Dendritic cell treated with granulocyte-macrophage colony-stimulating factor and Interleukin-4, amounts not matched to agents 40 ng/mL and 50 ng/mL, for 4 days (primary cell): Measurements from ENCODE around the gene PKP1.

Source experiments
- H3K27ac Mint-ChIP-seq: one replicate; pipeline ENCODE4 v1.8.0; 2022; ENCODE audit warnings: mild to moderate bottlenecking, mixed read lengths
- H3K27me3 Mint-ChIP-seq: one replicate; pipeline ENCODE4 v1.8.0; 2022; ENCODE audit warnings: mild to moderate bottlenecking, mixed read lengths
- H3K36me3 Mint-ChIP-seq: one replicate; pipeline ENCODE4 v1.8.0; 2022; ENCODE audit warnings: low read depth, mixed read lengths
- H3K4me1 Mint-ChIP-seq: one replicate; pipeline ENCODE4 v1.8.0; 2022; ENCODE audit warnings: low read depth, mixed read lengths
- H3K4me3 Mint-ChIP-seq: one replicate; pipeline ENCODE4 v1.8.0; 2022; ENCODE audit warnings: mild to moderate bottlenecking, moderate library complexity, mixed read lengths
- H3K9me3 Mint-ChIP-seq: one replicate; pipeline ENCODE4 v1.8.0; 2022; ENCODE audit warnings: mixed read lengths
- intact Hi-C: fragments of 100-400 bp; cut with micrococcal nuclease; formaldehyde crosslinking; loops from one replicate; pipeline ENCODE4 v1.15.0; 2022

PKP1 gene

DNA sequence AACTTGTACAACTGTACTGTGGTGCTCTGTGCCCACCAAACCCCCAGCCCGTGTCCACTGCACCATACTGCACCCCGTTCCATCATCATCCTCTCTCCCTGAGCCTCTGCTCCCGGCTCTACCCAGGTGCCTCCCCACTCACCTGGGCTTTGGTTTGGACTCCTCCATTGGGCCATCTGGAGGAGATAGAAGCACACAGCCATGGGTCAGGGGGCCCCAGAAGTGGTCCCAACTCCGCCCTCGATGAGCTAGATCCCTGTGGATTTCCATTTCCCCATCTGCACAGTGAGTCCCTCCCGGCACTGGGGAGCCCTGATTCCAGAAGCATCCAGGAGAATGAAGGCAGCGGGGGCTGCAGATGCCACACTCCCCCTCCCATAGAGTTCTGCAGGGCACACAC, 83.4 kb downstream of the PKP1 start:
- Mint-ChIP-seq H3K27me3 (peaks cover 13% of the 10 kb centered on the region), H3K9me3 (no peaks in the 10 kb centered on the region), H3K4me3 (no peak overlapping the region), H3K27ac (no peak overlapping the region), H3K36me3 (no peaks in the 10 kb centered on the region), H3K4me1 (no peaks in the 10 kb centered on the region)
- intact Hi-C loops: no loop called here

GRCh38 chr1:201369209-201369608, 85.9 kb downstream of the PKP1 start:
- Mint-ChIP-seq H3K27me3 (peaks cover 11% of the 10 kb centered on the region), H3K9me3 (no peaks in the 10 kb centered on the region), H3K4me1 (no peaks in the 10 kb centered on the region), H3K36me3 (no peaks in the 10 kb centered on the region), H3K4me3 (no peak overlapping the region), H3K27ac (no peak overlapping the region)
- intact Hi-C loops: no loop called here

DNA sequence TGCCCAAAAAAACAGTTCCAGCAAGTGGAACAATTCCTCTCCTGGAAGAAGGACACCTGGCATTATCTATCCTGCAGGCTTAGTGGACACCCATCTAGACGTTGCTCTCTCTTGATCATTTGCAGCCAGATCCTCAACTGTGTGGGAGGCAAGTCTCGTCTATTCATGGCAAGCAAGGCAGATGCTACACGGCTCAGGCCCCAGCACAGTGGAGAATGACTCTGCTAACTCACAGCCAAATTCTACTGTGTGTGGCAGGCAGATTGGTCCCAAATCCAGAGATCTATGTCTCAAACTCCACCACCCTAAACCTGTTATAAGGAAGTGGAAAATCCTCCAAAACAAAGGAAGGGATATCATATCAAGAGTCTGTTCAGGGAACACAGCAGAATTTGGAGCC, 87.2 kb downstream of the PKP1 start:
- Mint-ChIP-seq H3K4me1 (no peaks in the 10 kb centered on the region), H3K4me3 (no peak overlapping the region), H3K36me3 (no peaks in the 10 kb centered on the region), H3K27me3 (peaks cover 15% of the 10 kb centered on the region), H3K27ac (no peak overlapping the region), H3K9me3 (no peaks in the 10 kb centered on the region)
- intact Hi-C loops: no loop called here

DNA sequence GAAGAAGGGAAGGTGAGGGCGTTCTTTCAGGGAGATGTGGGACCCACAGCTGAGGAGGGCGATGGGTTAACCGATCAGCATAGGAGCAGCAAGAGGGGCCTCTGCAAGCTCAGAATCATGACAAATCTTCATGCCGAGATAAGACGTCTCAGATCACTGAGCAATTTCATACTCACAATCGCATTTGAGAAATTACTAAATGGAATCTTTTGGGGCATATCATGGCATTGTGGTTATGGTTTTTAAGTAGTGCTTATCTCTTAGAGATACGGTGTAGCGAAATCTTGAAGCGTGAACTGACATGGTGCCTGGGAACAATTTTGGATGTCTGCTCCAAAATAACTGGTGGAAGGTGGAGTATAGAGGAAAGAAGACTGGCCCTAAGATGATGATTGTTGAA, 88.0 kb downstream of the PKP1 start:
- no peak overlapping the region for H3K27ac Mint-ChIP-seq
- peaks cover 16% of the 10 kb centered on the region for H3K27me3 Mint-ChIP-seq
- no peaks in the 10 kb centered on the region for H3K4me1 Mint-ChIP-seq
- no peaks in the 10 kb centered on the region for H3K9me3 Mint-ChIP-seq
- intact Hi-C loops: no loop called here
- H3K36me3 Mint-ChIP-seq: no peaks in the 10 kb centered on the region
- no peak overlapping the region for H3K4me3 Mint-ChIP-seq

DNA sequence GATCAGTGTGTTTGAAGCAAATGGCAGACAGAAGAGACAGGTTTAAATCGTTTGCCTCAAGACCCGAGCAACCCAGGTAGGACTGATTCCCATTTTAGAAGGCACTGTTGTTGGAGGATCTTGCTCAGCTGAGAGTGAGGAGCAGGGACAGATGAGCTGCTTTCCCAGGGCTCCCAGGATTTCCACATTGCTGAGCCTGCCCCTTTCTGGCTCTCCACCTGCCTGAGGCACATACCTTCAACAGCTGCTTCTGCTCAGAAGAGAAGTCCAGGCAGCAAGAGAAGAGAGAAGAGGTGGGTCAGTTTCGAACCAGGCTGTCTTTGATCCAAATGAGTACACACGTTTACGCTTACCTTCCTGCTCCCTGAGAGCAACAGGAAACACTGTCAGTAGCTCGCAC, 88.5 kb downstream of the PKP1 start:
- H3K36me3 Mint-ChIP-seq: no peaks in the 10 kb centered on the region
- H3K27me3 Mint-ChIP-seq: peaks cover 19% of the 10 kb centered on the region
- H3K4me3 Mint-ChIP-seq: no peak overlapping the region
- H3K9me3 Mint-ChIP-seq: no peaks in the 10 kb centered on the region
- no peaks in the 10 kb centered on the region for H3K4me1 Mint-ChIP-seq
- no peak overlapping the region for H3K27ac Mint-ChIP-seq
- intact Hi-C loops: no loop called here

DNA sequence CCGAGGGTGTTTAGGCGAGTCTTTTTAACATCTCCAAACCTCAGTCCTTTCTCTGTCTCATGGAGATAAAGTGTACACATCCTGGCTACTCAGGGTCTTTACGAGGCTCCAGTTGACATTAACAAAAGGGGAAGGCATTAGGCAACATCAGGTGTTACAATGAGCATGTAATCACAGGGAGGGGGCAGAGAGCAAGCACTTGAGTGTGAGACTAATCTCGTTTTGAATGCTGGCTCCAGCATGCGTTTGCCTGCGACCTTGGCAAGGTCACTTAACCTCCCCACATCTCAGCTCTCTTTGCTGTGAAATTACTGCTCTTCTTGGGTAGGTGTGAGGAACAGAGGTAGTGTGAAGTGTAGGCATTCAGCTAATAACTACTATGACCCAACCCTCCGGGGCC, 91.1 kb downstream of the PKP1 start:
- Mint-ChIP-seq H3K4me3 (no peak overlapping the region), H3K36me3 (no peaks in the 10 kb centered on the region), H3K27me3 (peaks cover 16% of the 10 kb centered on the region), H3K9me3 (no peaks in the 10 kb centered on the region), H3K4me1 (no peaks in the 10 kb centered on the region), H3K27ac (no peak overlapping the region)
- intact Hi-C loops: no loop called here

DNA sequence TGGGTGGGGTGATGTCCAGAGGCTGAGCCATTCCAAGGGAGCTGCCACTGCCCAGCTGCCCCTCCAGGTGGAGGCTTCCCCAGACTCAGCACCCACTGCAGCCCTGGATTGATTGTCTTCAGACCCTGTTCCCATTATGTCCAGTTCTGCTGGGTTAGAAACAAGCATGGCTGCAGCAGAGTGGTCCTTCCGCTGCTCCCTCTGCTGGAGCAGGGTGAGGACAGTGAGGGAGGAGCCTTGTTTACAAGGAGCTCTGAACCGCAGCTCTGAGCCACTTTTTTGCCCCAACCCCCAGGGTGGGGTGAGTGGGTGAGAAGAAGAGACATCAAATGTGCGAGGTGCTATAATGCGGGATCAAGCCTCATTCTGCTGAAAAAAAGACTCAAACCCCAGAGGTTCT, 91.9 kb downstream of the PKP1 start:
- Mint-ChIP-seq H3K4me1 (no peaks in the 10 kb centered on the region), H3K4me3 (no peak overlapping the region), H3K27ac (no peak overlapping the region), H3K27me3 (peaks cover 16% of the 10 kb centered on the region), H3K9me3 (no peaks in the 10 kb centered on the region), H3K36me3 (no peaks in the 10 kb centered on the region)
- intact Hi-C loops: no loop called here

GRCh38 chr1:201376107-201376463, 92.8 kb downstream of the PKP1 start:
- Mint-ChIP-seq H3K9me3 (no peaks in the 10 kb centered on the region), H3K4me3 (no peak overlapping the region), H3K27ac (no peak overlapping the region), H3K4me1 (no peaks in the 10 kb centered on the region), H3K27me3 (peaks cover 16% of the 10 kb centered on the region), H3K36me3 (no peaks in the 10 kb centered on the region)
- intact Hi-C loops: no loop called here

DNA sequence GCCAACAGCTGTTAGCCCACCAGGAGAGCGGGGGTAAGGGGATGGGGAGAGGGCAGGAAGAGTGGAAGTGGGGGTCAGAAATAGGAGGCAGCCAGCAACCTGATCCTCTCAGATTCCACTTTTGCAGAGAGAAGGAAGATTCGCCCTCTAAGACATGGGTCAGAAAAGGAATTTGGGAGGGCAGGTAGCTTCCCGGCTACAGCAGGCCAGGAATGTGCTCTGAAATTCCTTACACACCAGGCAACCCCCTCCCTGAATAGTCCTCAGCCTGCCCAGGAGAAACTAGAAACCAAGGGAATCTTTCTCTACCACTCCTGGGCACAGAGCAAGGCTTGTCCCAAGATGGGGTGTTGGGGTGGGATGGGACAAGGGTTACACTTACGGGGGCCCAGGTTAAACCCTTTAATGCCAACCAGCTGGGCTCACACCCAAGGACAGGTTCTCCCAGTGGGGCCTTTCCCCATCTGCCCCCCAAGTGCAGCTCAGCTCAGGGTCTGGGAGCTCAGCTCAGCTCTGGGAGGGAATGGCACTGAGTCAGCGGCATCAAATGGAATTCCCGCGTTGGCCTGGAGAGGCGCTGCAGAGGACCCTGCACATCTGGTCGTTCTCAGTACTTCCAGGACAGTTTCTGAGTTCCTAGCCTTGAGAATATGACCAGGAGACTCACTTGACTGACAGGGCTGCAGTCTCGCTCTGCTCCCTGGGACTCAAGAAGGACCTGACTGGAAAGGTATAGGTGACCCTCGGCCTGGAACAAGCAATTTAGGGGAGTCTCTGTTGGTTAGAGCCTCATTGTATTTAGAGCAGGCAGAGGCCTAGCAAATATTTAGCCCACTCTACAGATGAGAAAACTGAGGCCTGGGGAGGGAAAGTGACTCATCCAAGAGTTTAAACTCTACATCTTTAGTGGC, 93.4 kb downstream of the PKP1 start:
- intact Hi-C loops: no loop called here
- Mint-ChIP-seq H3K27me3 (peaks cover 15% of the 10 kb centered on the region), H3K27ac (no peak overlapping the region), H3K9me3 (no peaks in the 10 kb centered on the region), H3K36me3 (no peaks in the 10 kb centered on the region), H3K4me3 (no peak overlapping the region), H3K4me1 (no peaks in the 10 kb centered on the region)

DNA sequence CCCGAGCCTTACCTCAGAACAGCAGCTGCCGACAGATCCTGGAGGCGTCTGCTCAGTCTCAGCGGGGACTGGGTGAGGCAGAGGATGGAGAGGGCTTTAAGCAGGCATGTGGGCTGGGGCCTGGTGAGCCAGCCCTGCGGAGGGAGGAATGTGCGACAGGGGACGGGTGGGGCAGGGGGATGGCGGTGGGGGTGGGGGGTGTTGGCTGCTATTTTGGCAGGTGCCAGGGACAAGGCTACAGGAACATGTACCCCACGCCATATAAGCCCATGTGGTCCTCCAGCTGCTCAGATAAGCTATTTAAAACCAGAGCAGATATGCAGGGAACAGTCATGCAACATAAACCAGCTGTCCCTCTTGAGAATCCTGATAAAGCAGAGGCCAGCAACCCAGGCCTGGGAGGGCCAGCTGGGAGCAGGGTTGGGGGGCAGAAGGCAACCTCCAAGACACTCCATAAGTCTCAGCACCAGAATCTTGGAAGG, 94.3 kb downstream of the PKP1 start, which contains the start of gene TNNT2:
Gene TNNT2, minus strand, starts transcription at position 70 of the 482 bp plus-strand sequence. CDS start 4,426 bp downstream, outside the sequence.
- H3K27ac Mint-ChIP-seq: no peak within 1 kb of the TSS
- H3K9me3 Mint-ChIP-seq: no peaks in the 10 kb centered on the region
- H3K36me3 Mint-ChIP-seq: no peaks in the 10 kb centered on the region
- H3K27me3 Mint-ChIP-seq: peaks cover 15% of the 10 kb centered on the region
- H3K4me1 Mint-ChIP-seq: no peaks in the 10 kb centered on the region
- no peak within 1 kb of the TSS for H3K4me3 Mint-ChIP-seq
- intact Hi-C loops: no loop called here

DNA sequence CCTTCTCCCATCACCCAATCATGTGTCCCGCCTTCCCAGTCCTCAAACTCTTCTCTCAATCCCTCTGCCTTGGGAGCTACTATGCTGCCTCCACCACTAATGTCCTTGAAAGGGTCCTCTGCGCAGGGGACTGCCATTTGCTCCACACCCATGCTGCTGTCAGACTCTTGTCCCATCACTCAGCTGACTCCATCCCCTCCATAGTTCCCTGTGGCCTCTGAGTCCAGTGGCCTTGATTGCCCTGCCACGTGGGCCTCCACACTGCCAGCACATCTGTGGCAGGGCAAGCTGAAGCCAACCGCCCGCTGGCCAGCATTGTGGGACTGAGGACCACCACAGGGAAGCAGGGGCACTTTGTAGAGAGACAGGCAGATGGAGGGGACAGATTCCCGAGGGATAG, 95.5 kb downstream of the PKP1 start:
- no peaks in the 10 kb centered on the region for H3K9me3 Mint-ChIP-seq
- no peaks in the 10 kb centered on the region for H3K4me1 Mint-ChIP-seq
- no peaks in the 10 kb centered on the region for H3K36me3 Mint-ChIP-seq
- H3K4me3 Mint-ChIP-seq: no peak overlapping the region
- H3K27me3 Mint-ChIP-seq: peaks cover 9% of the 10 kb centered on the region
- H3K27ac Mint-ChIP-seq: no peak overlapping the region
- intact Hi-C loops: no loop called here

DNA sequence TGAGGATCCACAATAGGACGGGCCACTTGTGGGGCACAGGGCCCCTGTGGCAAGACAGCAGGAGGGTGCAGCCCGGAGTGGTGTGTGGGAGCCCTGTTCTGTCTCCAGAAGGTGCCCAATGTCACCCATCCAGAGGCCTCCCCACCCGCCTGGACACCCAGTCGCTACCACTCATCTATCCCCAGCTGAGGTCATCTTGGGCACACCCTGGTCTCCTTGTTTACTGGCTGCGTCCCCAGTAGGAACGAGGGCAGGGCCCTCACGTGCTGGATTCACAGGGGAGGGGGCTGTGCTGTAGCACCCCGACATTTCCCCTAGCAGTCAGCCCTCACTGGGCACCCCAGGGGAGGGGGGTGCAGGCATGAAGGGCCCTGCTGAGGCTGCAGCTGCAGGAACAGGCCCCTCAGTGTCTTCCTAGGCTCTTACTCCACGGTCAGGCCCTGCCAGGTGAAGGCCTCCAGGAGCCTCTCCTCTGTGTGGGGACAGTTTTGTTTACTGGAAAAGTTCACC, 96.5 kb downstream of the PKP1 start:
- H3K4me1 Mint-ChIP-seq: no peaks in the 10 kb centered on the region
- H3K9me3 Mint-ChIP-seq: no peaks in the 10 kb centered on the region
- intact Hi-C loops: no loop called here
- no peaks in the 10 kb centered on the region for H3K36me3 Mint-ChIP-seq
- H3K27ac Mint-ChIP-seq: no peak overlapping the region
- H3K27me3 Mint-ChIP-seq: peaks cover 14% of the 10 kb centered on the region
- no peak overlapping the region for H3K4me3 Mint-ChIP-seq

GRCh38 chr1:201381130-201381529, 97.8 kb downstream of the PKP1 start:
- Mint-ChIP-seq H3K27ac (no peak overlapping the region), H3K4me1 (no peaks in the 10 kb centered on the region), H3K36me3 (no peaks in the 10 kb centered on the region), H3K4me3 (no peak overlapping the region), H3K9me3 (no peaks in the 10 kb centered on the region), H3K27me3 (peaks cover 14% of the 10 kb centered on the region)
- intact Hi-C loops: no loop called here
